B cell (primary cell): ENCODE results near the gene AADAC.

Experiments used
- EZH2 ChIP-seq: IDR thresholded peaks from 2 replicates; pipeline ENCODE4 v1.6.1; 2012; ENCODE audit warnings: borderline replicate concordance, low read depth, mild to moderate bottlenecking, moderate library complexity, low read length; ENCODE audit not compliant: insufficient read depth, poor library complexity, severe bottlenecking
- TF ChIP-seq, protein P1 (sequence below): fragments of 200-600 bp; IDR thresholded peaks from one replicate; pipeline ENCODE4 v1.8.0; 2022; ENCODE audit warnings: antibody characterized with exemption, mild to moderate bottlenecking

DNA sequence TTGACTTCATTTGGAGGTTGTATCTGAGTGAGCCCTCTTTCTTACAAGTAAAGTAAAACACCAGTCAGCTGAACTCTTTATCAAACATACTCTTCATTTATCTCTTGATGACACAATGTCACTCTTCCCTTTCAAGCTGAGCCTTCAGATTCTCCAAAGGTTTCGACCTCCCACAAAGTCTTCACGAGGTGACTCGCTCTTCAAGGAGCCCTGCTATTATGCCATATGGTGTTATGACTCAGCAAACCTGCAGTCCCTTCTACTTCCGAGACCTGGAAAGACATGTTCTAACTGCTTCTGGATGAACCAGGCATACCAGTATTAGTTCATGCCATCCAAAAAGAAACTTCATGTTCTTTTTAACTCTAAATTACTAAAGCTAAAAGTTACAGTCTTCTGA is 23.1 kb downstream of the AADAC start:
- TF ChIP-seq, protein P1, sequence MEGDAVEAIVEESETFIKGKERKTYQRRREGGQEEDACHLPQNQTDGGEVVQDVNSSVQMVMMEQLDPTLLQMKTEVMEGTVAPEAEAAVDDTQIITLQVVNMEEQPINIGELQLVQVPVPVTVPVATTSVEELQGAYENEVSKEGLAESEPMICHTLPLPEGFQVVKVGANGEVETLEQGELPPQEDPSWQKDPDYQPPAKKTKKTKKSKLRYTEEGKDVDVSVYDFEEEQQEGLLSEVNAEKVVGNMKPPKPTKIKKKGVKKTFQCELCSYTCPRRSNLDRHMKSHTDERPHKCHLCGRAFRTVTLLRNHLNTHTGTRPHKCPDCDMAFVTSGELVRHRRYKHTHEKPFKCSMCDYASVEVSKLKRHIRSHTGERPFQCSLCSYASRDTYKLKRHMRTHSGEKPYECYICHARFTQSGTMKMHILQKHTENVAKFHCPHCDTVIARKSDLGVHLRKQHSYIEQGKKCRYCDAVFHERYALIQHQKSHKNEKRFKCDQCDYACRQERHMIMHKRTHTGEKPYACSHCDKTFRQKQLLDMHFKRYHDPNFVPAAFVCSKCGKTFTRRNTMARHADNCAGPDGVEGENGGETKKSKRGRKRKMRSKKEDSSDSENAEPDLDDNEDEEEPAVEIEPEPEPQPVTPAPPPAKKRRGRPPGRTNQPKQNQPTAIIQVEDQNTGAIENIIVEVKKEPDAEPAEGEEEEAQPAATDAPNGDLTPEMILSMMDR = no peak
- no peak for TF ChIP-seq EZH2
